ENCODE measurements around the gene ZBTB11. TPM values are rescaled to one million over a fixed set of nuclear protein-coding genes. Genes with fewer than 3 reads are reported as not detected.
A peak's percentile ranks its signal among the peaks of the same experiment; 100 is the strongest.

The ZBTB11 gene
- total and polyA plus RNA-seq, 2 donors (not counting 3 experiments of a cell fraction or from before 2014, with no cell fraction given) = 4.2 to 15.8 TPM

- no peaks in the 10 kb centered on the region for H3K9me3 ChIP-seq (replicated peaks; ENCODE audit: control insufficient read depth, insufficient read depth, low read length)
- peaks cover 4% of the 10 kb centered on the region for H3K79me2 ChIP-seq (ENCODE audit: control insufficient read depth, insufficient read depth, low read length)
- DNase-seq (ENCODE audit: low read depth, low spot score) (no peak), FAIRE-seq (no peak)
- H3K4me3 ChIP-seq (replicated peaks in 1 of 3; ENCODE audit: insufficient read depth in 1 of 3, low read depth in 1 of 3, low read length in 3 of 3) = no peak overlapping the region
- POLR2A ChIA-PET = no interaction called here
- intact Hi-C loops (cut with micrococcal nuclease) = no loop called here
- CTCF ChIA-PET = interaction anchor here (0.6 to 1.4 kb wide), 4 partner anchors 11 to 52 kb away, joined by 3 read pairs; no protein-coding TSS in a partner anchor
- BruUV-seq (replicated peaks) = TSS peak; percentile 9
- H3K4me1 ChIP-seq (ENCODE audit: control insufficient read depth, extremely low read depth, insufficient read depth, low read length) = no peaks in the 10 kb centered on the region
- no peaks in the 10 kb centered on the region for H4K20me1 ChIP-seq (replicated peaks; ENCODE audit: control insufficient read depth, extremely low read depth, insufficient read depth, low read length)
- no peak overlapping the region for H3K27ac ChIP-seq (ENCODE audit: insufficient read depth, low read depth, low read length)
- H3K4me2 ChIP-seq (ENCODE audit: insufficient read depth, low read length) = no peak overlapping the region
- dilution Hi-C loops (cut with MboI; ENCODE audit: extremely low pct_ligation_motif_present, low sequenced_read_pairs) = no loop called here
- no peak overlapping the region for H3K9ac ChIP-seq (replicated peaks; ENCODE audit: extremely low read depth, insufficient read depth, low read length)
- H2AFZ ChIP-seq (ENCODE audit: low read depth, low read length) = no peak overlapping the region
- H3K9me1 ChIP-seq (replicated peaks; ENCODE audit: control insufficient read depth, extremely low read depth, insufficient read depth, low read length) = no peaks in the 10 kb centered on the region
- TF ChIP-seq MYC (IDR thresholded peaks at IDR 0.05; ENCODE audit: low read depth, low read length) (no peak), JUN (IDR thresholded peaks at IDR 0.05; ENCODE audit: borderline replicate concordance, insufficient read depth, insufficient read length, low read depth) (no peak), POLR2A (IDR thresholded peaks at IDR 0.05; ENCODE audit: low read depth, low read length) (no peak), GATA2 (IDR thresholded peaks at IDR 0.05; ENCODE audit: insufficient read depth, insufficient read length, low read depth, low read length) (no peak), MAX (IDR thresholded peaks at IDR 0.05; ENCODE audit: insufficient read depth, insufficient read length) (no peak), EZH2 (IDR thresholded peaks at IDR 0.05; ENCODE audit: borderline replicate concordance, low read depth, low read length, severe bottlenecking) (no peak), CTCF (IDR thresholded peaks at IDR 0.05; ENCODE audit: extremely low read depth in 1 of 2, insufficient read depth in 1 of 2, low read depth in 1 of 2, low read length in 2 of 2) (no peak), FOS (IDR thresholded peaks at IDR 0.05; ENCODE audit: borderline replicate concordance, insufficient read depth, low read length) (no peak), POLR2AphosphoS5 (IDR thresholded peaks at IDR 0.05; ENCODE audit: insufficient read depth, low read depth, low read length) (no peak)
- peaks cover 7 to 12% of the 10 kb centered on the region in 2 experiments for H3K36me3 ChIP-seq (ENCODE audit: control insufficient read depth in 2 of 2, extremely low read depth in 1 of 2, insufficient read depth in 2 of 2, low read length in 2 of 2)
- no peaks in the 10 kb centered on the region for H3K27me3 ChIP-seq (ENCODE audit: control insufficient read depth in 2 of 2, insufficient read depth in 2 of 2, low read length in 2 of 2)
Observed at GRCh38 chr3:101665357-101665756, 11.6 kb downstream of the ZBTB11 start.

Measured in endothelial cell of umbilical vein (primary cell).